Parathyroid adenoma (tissue), 2 donors: ENCODE measurements around the gene POLD3.
"Not testable (repeated sequence)": the region's sequence is repeated elsewhere in the genome, so short reads cannot be mapped to it uniquely, and the experiment has no call there.

ENCODE experiments used
- H2AFZ ChIP-seq: fragments of 300-600 bp; sonication (generic); one replicate; pipeline ENCODE4 v1.7.0; 2017; ENCODE audit warnings: antibody characterized with exemption, mild to moderate bottlenecking
- H3K27ac ChIP-seq: fragments of 300-600 bp; sonication (generic); one replicate; pipeline ENCODE4 v1.7.0; 2017
- H3K27me3 ChIP-seq: fragments of 300-600 bp; sonication (generic); one replicate; pipeline ENCODE4 v1.7.0; 2017; ENCODE audit warnings: low read length; ENCODE audit not compliant: control insufficient read depth, insufficient read depth
- H3K36me3 ChIP-seq: fragments of 300-600 bp; sonication (generic); one replicate; pipeline ENCODE4 v1.7.0; 2017; ENCODE audit warnings: low read length; ENCODE audit not compliant: control insufficient read depth, insufficient read depth
- H3K4me1 ChIP-seq: fragments of 300-600 bp; sonication (generic); one replicate; pipeline ENCODE4 v1.7.0; 2017; ENCODE audit warnings: control low read depth
- H3K4me2 ChIP-seq: fragments of 300-600 bp; sonication (generic); one replicate; pipeline ENCODE4 v1.7.0; 2017; ENCODE audit warnings: low read length
- H3K4me3 ChIP-seq: fragments of 300-600 bp; sonication (generic); one replicate; pipeline ENCODE4 v1.7.0; 2017; ENCODE audit warnings: low read depth, low read length
- H3K79me2 ChIP-seq: fragments of 300-600 bp; sonication (generic); one replicate; pipeline ENCODE4 v1.7.0; 2017; ENCODE audit warnings: control low read depth
- H3K9ac ChIP-seq: fragments of 300-600 bp; sonication (generic); one replicate; pipeline ENCODE4 v1.7.0; 2017; ENCODE audit warnings: mild to moderate bottlenecking
- H3K9me3 ChIP-seq: fragments of 300-600 bp; sonication (generic); one replicate; pipeline ENCODE4 v1.7.0; 2017; ENCODE audit warnings: low read length; ENCODE audit not compliant: control insufficient read depth
- TF ChIP-seq, protein P1 (sequence below): fragments of 300-600 bp; sonication (generic); IDR thresholded peaks from one replicate; pipeline ENCODE4 v1.7.0; 2017; ENCODE audit warnings: antibody characterized with exemption, mild to moderate bottlenecking
- donor health status: primary hyperparathyroidism.

Gene POLD3

DNA sequence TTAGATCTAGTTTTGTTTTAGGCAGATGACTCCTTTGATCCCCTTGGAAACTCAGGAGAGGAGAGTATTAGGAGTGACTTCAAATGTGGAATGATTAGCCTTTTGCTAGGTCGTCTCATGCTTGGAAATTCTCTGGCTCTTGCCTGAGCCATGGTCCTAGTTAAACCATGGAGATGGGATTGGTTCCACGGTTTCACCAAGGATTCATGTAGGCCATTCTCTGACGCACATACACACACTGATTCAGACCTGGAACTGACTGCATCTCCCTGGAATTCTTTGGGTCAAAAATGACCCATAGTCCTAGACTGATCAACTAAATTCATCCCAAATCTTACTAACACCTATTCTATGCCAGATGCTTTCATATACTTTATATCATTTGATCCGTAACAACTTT, 56.5 kb downstream of the POLD3 start:
- TF ChIP-seq, protein P1, sequence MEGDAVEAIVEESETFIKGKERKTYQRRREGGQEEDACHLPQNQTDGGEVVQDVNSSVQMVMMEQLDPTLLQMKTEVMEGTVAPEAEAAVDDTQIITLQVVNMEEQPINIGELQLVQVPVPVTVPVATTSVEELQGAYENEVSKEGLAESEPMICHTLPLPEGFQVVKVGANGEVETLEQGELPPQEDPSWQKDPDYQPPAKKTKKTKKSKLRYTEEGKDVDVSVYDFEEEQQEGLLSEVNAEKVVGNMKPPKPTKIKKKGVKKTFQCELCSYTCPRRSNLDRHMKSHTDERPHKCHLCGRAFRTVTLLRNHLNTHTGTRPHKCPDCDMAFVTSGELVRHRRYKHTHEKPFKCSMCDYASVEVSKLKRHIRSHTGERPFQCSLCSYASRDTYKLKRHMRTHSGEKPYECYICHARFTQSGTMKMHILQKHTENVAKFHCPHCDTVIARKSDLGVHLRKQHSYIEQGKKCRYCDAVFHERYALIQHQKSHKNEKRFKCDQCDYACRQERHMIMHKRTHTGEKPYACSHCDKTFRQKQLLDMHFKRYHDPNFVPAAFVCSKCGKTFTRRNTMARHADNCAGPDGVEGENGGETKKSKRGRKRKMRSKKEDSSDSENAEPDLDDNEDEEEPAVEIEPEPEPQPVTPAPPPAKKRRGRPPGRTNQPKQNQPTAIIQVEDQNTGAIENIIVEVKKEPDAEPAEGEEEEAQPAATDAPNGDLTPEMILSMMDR = no peak
- no peaks in the 10 kb centered on the region for H3K27me3 ChIP-seq

DNA sequence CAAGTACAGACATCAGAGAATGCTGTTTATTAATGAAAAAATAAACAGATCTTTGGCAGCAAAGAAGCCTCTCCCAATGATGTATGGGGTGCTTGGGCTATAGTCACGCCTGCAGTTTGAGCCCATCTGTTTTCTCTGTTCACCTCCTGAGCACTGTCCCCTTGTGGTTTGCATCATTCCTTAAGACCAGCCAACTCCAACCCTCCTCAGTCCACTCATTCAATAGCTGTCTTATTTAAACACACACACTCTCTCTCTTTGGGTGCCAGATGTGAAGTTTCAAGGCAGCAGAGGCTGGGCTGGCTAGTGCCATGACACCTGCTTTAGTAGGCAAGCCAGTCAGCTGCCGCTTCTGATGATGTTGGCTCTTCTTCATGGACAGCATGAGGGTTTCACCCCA, 58.1 kb downstream of the POLD3 start:
- H3K79me2 ChIP-seq = no peaks in the 10 kb centered on the region
- no peak overlapping the region for H2AFZ ChIP-seq
- H3K27me3 ChIP-seq = no peaks in the 10 kb centered on the region
- no peak overlapping the region for H3K27ac ChIP-seq
- TF ChIP-seq, protein P1 = no peak
- no peaks in the 10 kb centered on the region for H3K36me3 ChIP-seq
- no peak overlapping the region for H3K9ac ChIP-seq
- no peaks in the 10 kb centered on the region for H3K9me3 ChIP-seq
- no peak overlapping the region for H3K4me3 ChIP-seq
- no peak overlapping the region for H3K4me2 ChIP-seq
- H3K4me1 ChIP-seq = no peaks in the 10 kb centered on the region

More for the DNA sequence above, 56.5 kb downstream of the POLD3 start:
- H3K4me3 ChIP-seq = no peak overlapping the region
- no peaks in the 10 kb centered on the region for H3K9me3 ChIP-seq
- H3K4me2 ChIP-seq = no peak overlapping the region
- H2AFZ ChIP-seq = no peak overlapping the region
- H3K36me3 ChIP-seq = no peaks in the 10 kb centered on the region
- H3K9ac ChIP-seq = no peak overlapping the region
- no peak overlapping the region for H3K27ac ChIP-seq
- H3K79me2 ChIP-seq = no peaks in the 10 kb centered on the region
- no peaks in the 10 kb centered on the region for H3K4me1 ChIP-seq

DNA sequence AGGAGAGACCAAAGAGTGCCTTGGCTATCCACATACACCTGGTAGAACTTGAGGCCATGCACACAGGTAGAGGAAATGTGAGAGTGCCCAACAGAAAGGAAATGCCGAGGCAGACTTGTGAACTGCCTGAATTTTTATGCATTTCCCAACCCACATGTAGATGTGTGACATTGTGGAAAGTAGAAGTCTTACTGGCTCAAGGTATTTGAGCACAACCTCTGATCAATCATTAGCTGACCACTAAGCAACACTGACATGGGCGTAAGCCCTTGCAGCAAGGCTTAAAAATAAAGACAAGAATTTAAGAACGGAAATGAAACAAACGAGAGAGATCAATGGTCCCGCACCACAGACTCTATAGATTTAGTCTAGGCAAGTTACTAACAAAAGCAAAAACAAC, 62.6 kb downstream of the POLD3 start:
- Histone ChIP-seq H3K9ac (no peak overlapping the region), H2AFZ (no peak overlapping the region), H3K36me3 (no peaks in the 10 kb centered on the region), H3K4me2 (no peak overlapping the region), H3K27ac (no peak overlapping the region), H3K9me3 (no peaks in the 10 kb centered on the region), H3K27me3 (no peaks in the 10 kb centered on the region), H3K4me3 (no peak overlapping the region), H3K79me2 (no peaks in the 10 kb centered on the region), H3K4me1 (no peaks in the 10 kb centered on the region)
- TF ChIP-seq, protein P1 = no peak

DNA sequence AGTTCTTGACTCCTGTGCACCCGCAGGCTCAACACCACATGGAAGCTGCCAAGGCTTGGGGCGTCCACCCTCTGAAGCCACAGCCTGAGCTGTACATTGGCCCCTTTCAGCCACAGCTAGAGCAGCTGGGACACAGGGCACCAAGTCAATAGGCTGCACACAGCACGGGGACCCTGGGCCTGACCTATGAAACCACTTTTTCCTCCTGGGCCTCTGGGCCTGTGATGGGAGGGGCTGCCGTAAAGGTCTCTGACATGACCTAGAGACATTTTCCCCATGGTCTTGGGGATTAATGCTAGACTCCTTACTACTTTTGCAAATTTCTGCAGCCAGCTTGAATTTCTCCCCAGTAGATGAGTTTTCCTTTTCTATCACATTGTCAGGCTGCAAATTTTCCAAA, 66.7 kb downstream of the POLD3 start:
- not testable (repeated sequence) for H3K36me3 ChIP-seq, H3K4me1 ChIP-seq, H3K4me3 ChIP-seq, H3K79me2 ChIP-seq, H3K4me2 ChIP-seq, H3K27me3 ChIP-seq, H2AFZ ChIP-seq, H3K27ac ChIP-seq, H3K9me3 ChIP-seq, H3K9ac ChIP-seq

DNA sequence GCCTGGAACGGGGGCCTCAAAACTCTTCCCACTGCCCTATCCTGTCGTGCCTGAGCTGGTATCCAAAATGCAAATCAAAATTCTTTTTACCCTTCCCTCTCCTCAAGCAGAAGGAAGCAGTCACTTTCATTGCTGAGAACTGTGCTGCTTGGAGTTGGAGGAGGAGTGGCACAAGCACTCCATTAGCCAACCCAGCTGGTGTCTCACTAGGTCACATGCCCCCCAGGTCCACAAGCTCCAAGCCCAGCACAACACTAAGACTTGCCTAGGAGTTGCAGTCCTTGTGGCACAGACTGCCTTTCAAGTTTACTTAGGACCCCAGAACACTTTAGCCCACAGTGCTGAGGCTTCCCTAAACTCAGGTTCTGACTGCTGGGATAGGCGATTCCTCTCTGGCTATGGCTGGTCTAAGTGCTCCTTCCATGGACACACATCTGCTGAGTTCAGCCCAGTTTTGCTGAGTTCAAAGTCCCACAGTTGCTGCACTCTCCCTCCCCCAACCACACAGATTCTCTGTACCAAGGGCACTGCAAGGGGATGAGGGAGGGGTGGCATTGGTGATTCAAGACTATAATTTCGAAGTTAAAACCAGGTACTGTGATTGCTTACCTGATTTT, 70.2 kb downstream of the POLD3 start:
- Histone ChIP-seq H3K79me2 (no peaks in the 10 kb centered on the region), H3K27ac (no peak overlapping the region), H3K9me3 (no peaks in the 10 kb centered on the region), H3K4me2 (no peak overlapping the region), H3K36me3 (no peaks in the 10 kb centered on the region), H3K4me3 (no peak overlapping the region), H3K4me1 (no peaks in the 10 kb centered on the region), H3K27me3 (no peaks in the 10 kb centered on the region), H3K9ac (no peak overlapping the region), H2AFZ (no peak overlapping the region)
- TF ChIP-seq, protein P1 = no peak
